ENCODE measurements around the gene PACC1.

Gene PACC1

GRCh38 chr1:212414328-212415106, at the start of gene PACC1:
TSS of gene PACC1 (minus strand) at chr1:212414886. CDS start at chr1:212414757, 129 bp downstream.
- Histone ChIP-seq H4K20me1 (ENCODE audit: insufficient read depth, low read length) (peaks cover 22% of the 10 kb centered on the region), H3K79me2 (ENCODE audit: insufficient read depth, low read length) (peaks cover 43% of the 10 kb centered on the region), H3K27ac (ENCODE audit: low read length) (peak within 1 kb of the TSS; percentile 85), H3K9ac (ENCODE audit: low read depth, low read length) (peak within 1 kb of the TSS; percentile 68), H3K4me2 (ENCODE audit: insufficient read depth, low read length) (peak within 1 kb of the TSS; percentile 81), H3K36me3 (ENCODE audit: insufficient read depth, low read length) (peaks cover 27% of the 10 kb centered on the region), H3K9me3 (ENCODE audit: insufficient read depth, low read length, severe bottlenecking) (no peaks in the 10 kb centered on the region), H3K4me1 (ENCODE audit: insufficient read depth, low read length) (peaks cover 31% of the 10 kb centered on the region), H2AFZ (ENCODE audit: low read depth, low read length) (peak within 1 kb of the TSS; percentile 98), H3K27me3 (ENCODE audit: insufficient read depth, low read length, poor library complexity) (no peaks in the 10 kb centered on the region), H3K4me3 (ENCODE audit: low read depth in 1 of 2, low read length in 2 of 2) (peak within 1 kb of the TSS; percentile 86 to 96)
- DNase-seq: peak; percentile 92
- peak; percentile 91 for ATAC-seq (ENCODE audit: insufficient read depth, low read depth)
- TF ChIP-seq EZH2 (IDR thresholded peaks at IDR 0.05; ENCODE audit: borderline replicate concordance, low read depth, low read length, severe bottlenecking) (no peak), CTCF (IDR thresholded peaks at IDR 0.05; ENCODE audit: borderline replicate concordance, extremely low read depth, low read length, poor library complexity, severe bottlenecking) (peak; percentile 8)

- Histone ChIP-seq H3K9me3 (ENCODE audit: insufficient read depth, low read length, severe bottlenecking) (no peaks in the 10 kb centered on the region), H3K4me3 (ENCODE audit: low read depth in 1 of 2, low read length in 2 of 2) (no peak overlapping the region), H3K27me3 (ENCODE audit: insufficient read depth, low read length, poor library complexity) (no peaks in the 10 kb centered on the region), H3K4me2 (ENCODE audit: insufficient read depth, low read length) (no peak overlapping the region), H3K4me1 (ENCODE audit: insufficient read depth, low read length) (peaks cover 5% of the 10 kb centered on the region), H3K9ac (ENCODE audit: low read depth, low read length) (no peak overlapping the region), H3K36me3 (ENCODE audit: insufficient read depth, low read length) (no peaks in the 10 kb centered on the region), H2AFZ (ENCODE audit: low read depth, low read length) (no peak overlapping the region), H4K20me1 (ENCODE audit: insufficient read depth, low read length) (no peaks in the 10 kb centered on the region), H3K79me2 (ENCODE audit: insufficient read depth, low read length) (no peaks in the 10 kb centered on the region), H3K27ac (ENCODE audit: low read length) (no peak overlapping the region)
- TF ChIP-seq EZH2 (IDR thresholded peaks at IDR 0.05; ENCODE audit: borderline replicate concordance, low read depth, low read length, severe bottlenecking) (no peak), CTCF (IDR thresholded peaks at IDR 0.05; ENCODE audit: borderline replicate concordance, extremely low read depth, low read length, poor library complexity, severe bottlenecking) (no peak)
- no peak for ATAC-seq (ENCODE audit: insufficient read depth, low read depth)
- DNase-seq: no peak
Measured at GRCh38 chr1:212463565-212464285, 49.0 kb upstream of the PACC1 start.

- no peaks in the 10 kb centered on the region for H3K27me3 ChIP-seq (ENCODE audit: insufficient read depth, low read length, poor library complexity)
- no peak for DNase-seq
- H2AFZ ChIP-seq (ENCODE audit: low read depth, low read length): no peak overlapping the region
- ATAC-seq (ENCODE audit: insufficient read depth, low read depth): no peak
- no peak overlapping the region for H3K27ac ChIP-seq (ENCODE audit: low read length)
- H3K4me3 ChIP-seq (ENCODE audit: low read depth in 1 of 2, low read length in 2 of 2): no peak overlapping the region
- peaks cover 13% of the 10 kb centered on the region for H3K4me1 ChIP-seq (ENCODE audit: insufficient read depth, low read length)
- no peaks in the 10 kb centered on the region for H3K36me3 ChIP-seq (ENCODE audit: insufficient read depth, low read length)
- H3K4me2 ChIP-seq (ENCODE audit: insufficient read depth, low read length): no peak overlapping the region
- H3K9ac ChIP-seq (ENCODE audit: low read depth, low read length): no peak overlapping the region
- no peaks in the 10 kb centered on the region for H3K79me2 ChIP-seq (ENCODE audit: insufficient read depth, low read length)
- TF ChIP-seq CTCF (IDR thresholded peaks at IDR 0.05; ENCODE audit: borderline replicate concordance, extremely low read depth, low read length, poor library complexity, severe bottlenecking) (no peak), EZH2 (IDR thresholded peaks at IDR 0.05; ENCODE audit: borderline replicate concordance, low read depth, low read length, severe bottlenecking) (no peak)
- H3K9me3 ChIP-seq (ENCODE audit: insufficient read depth, low read length, severe bottlenecking): no peaks in the 10 kb centered on the region
- H4K20me1 ChIP-seq (ENCODE audit: insufficient read depth, low read length): no peaks in the 10 kb centered on the region
Measured at GRCh38 chr1:212461916-212462660, 47.4 kb upstream of the PACC1 start.
